OCI-LY7 (cell line): ENCODE data around the gene RBM17. TPM values are rescaled to one million over a fixed set of nuclear protein-coding genes. Genes with fewer than 3 reads are reported as not detected.
A peak's percentile ranks its signal among the peaks of the same experiment; 100 is the strongest.

Experiments
- BruUV-seq: library from RNA; stranded (reverse); fragments of 400-500 nt; replicated peaks from 2 replicates; lab custom pipeline; 2021; lab: Mats Ljungman, UMichigan
- CTCF ChIA-PET: fragments of 300-600 bp; sonication (Branson Sonifier 250); formaldehyde crosslinking; loops from one replicate; lab custom pipeline; 2022; ENCODE audit warnings: antibody characterized with exemption; ENCODE audit not compliant: unreplicated experiment; lab: Charles Lee
- POLR2A ChIA-PET: fragments of 300-600 bp; sonication (Branson Sonifier 250); formaldehyde crosslinking; loops from one replicate; lab custom pipeline; 2022; ENCODE audit warnings: antibody characterized with exemption; lab: Charles Lee
- DNase-seq: peaks from one replicate; pipeline ENCODE4 v3.0.0-alpha.2; 2015; ENCODE audit warnings: low spot score
- H2AFZ ChIP-seq: fragments of 200-600 bp; sonication (generic), shearing (Covaris generic); 2 replicates; pipeline ENCODE4 v1.6.1; 2014; ENCODE audit warnings: mild to moderate bottlenecking, antibody characterized with exemption, low read length, moderate library complexity
- H3K27ac ChIP-seq: fragments of 200-600 bp; sonication (generic); 2 replicates; pipeline ENCODE4 v1.5.1; 2014; ENCODE audit warnings: mixed run types, low read depth, mild to moderate bottlenecking, moderate library complexity, low read length, inconsistent platforms; ENCODE audit not compliant: poor library complexity, severe bottlenecking
- H3K36me3 ChIP-seq: fragments of 200-600 bp; sonication (generic); 2 replicates; pipeline ENCODE4 v1.6.1; 2014; ENCODE audit warnings: mild to moderate bottlenecking, antibody characterized with exemption, low read length, moderate library complexity, mixed read lengths; ENCODE audit not compliant: insufficient read depth
- H3K4me1 ChIP-seq: fragments of 200-600 bp; sonication (generic); 2 replicates; pipeline ENCODE4 v1.5.1; 2014; ENCODE audit warnings: mild to moderate bottlenecking, low read length; ENCODE audit not compliant: insufficient read depth, poor library complexity, severe bottlenecking
- H3K4me2 ChIP-seq: fragments of 200-600 bp; sonication (generic); 2 replicates; pipeline ENCODE4 v1.6.1; 2014; ENCODE audit warnings: mild to moderate bottlenecking, low read length
- H3K4me3 ChIP-seq: fragments of 200-600 bp; sonication (generic); 2 replicates; pipeline ENCODE4 v1.5.1; 2014; ENCODE audit warnings: mild to moderate bottlenecking, low read depth, low read length; ENCODE audit not compliant: poor library complexity, severe bottlenecking
- H3K79me2 ChIP-seq: fragments of 200-600 bp; sonication (generic); 2 replicates; pipeline ENCODE4 v1.6.1; 2016; ENCODE audit warnings: low read depth, mild to moderate bottlenecking, low read length, moderate library complexity, mixed read lengths; ENCODE audit not compliant: insufficient read depth
- H3K9me2 ChIP-seq: fragments of 200-600 bp; sonication (generic); 2 replicates; pipeline ENCODE4 v1.6.1; 2016; ENCODE audit warnings: mild to moderate bottlenecking, low read length, mixed read lengths; ENCODE audit not compliant: insufficient read depth
- H3K9me3 ChIP-seq: fragments of 200-600 bp; sonication (generic); 2 replicates; pipeline ENCODE4 v1.6.1; 2014; ENCODE audit warnings: mild to moderate bottlenecking, mixed run types, low read length, mixed read lengths
- H4K20me1 ChIP-seq: fragments of 200-600 bp; sonication (generic); 2 replicates; pipeline ENCODE4 v1.6.1; 2014; ENCODE audit warnings: mild to moderate bottlenecking, antibody characterized with exemption, low read length, moderate library complexity, mixed read lengths; ENCODE audit not compliant: insufficient read depth
- EZH2phosphoT487 ChIP-seq: fragments of 200-600 bp; sonication (generic); IDR thresholded peaks from 2 replicates; pipeline ENCODE4 v1.6.1; 2018; ENCODE audit warnings: low read depth, borderline replicate concordance, mild to moderate bottlenecking, mixed run types, antibody characterized with exemption, low read length, moderate library complexity, mixed read lengths
- intact Hi-C: fragments of 100-400 bp; cut with micrococcal nuclease; formaldehyde crosslinking; loops from one replicate; pipeline ENCODE4 v1.10.0; 2022; ENCODE audit not compliant: unreplicated experiment
- total RNA-seq, 2 experiments: library from RNA; depleted of rRNA in 1 of 2; stranded (reverse); fragments of >200 nt in 1 of 2; shearing (Covaris generic) in 1 of 2; gene quantifications; 2 replicates each; pipeline ENCODE4 v1.2.3, GENCODE V29; 2014 to 2022
- TF ChIP-seq, protein P1 (sequence below): fragments of 200-600 bp; sonication (generic); conservative IDR thresholded peaks from 2 replicates; pipeline ENCODE4 v1.5.1; 2014; ENCODE audit warnings: mild to moderate bottlenecking, antibody characterized with exemption, low read length, moderate library complexity, mixed read lengths

Gene RBM17
- total RNA-seq, 2 experiments from 2014 or later = 103 to 248 TPM

DNA sequence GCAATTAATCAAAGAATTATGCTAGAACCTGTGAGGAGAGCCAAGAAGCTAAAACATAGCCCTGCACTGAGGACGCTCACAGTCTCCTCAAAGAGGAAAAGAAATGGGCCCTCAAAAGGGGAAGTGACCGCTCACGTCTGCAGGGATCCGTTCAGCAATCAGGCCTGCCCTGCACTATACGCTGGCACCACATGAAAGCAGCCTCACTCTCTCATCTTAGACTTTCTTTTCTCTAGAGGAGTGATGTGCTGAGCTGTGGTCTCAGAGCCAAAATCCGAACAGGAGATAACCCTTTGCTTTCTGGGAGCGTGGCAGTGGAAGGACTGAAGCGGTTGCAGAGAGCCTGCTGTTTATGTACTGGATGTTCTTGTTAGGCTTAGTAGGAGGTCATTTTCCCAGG is 20.4 kb upstream of the RBM17 start:
- peak overlapping the region; percentile 69; the same call in 1 of the 2 replicates for H2AFZ ChIP-seq
- peak overlapping the region; percentile 85 for H3K4me2 ChIP-seq
- TF ChIP-seq, protein P1, sequence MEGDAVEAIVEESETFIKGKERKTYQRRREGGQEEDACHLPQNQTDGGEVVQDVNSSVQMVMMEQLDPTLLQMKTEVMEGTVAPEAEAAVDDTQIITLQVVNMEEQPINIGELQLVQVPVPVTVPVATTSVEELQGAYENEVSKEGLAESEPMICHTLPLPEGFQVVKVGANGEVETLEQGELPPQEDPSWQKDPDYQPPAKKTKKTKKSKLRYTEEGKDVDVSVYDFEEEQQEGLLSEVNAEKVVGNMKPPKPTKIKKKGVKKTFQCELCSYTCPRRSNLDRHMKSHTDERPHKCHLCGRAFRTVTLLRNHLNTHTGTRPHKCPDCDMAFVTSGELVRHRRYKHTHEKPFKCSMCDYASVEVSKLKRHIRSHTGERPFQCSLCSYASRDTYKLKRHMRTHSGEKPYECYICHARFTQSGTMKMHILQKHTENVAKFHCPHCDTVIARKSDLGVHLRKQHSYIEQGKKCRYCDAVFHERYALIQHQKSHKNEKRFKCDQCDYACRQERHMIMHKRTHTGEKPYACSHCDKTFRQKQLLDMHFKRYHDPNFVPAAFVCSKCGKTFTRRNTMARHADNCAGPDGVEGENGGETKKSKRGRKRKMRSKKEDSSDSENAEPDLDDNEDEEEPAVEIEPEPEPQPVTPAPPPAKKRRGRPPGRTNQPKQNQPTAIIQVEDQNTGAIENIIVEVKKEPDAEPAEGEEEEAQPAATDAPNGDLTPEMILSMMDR = no peak
- TF ChIP-seq EZH2phosphoT487 = no peak

DNA sequence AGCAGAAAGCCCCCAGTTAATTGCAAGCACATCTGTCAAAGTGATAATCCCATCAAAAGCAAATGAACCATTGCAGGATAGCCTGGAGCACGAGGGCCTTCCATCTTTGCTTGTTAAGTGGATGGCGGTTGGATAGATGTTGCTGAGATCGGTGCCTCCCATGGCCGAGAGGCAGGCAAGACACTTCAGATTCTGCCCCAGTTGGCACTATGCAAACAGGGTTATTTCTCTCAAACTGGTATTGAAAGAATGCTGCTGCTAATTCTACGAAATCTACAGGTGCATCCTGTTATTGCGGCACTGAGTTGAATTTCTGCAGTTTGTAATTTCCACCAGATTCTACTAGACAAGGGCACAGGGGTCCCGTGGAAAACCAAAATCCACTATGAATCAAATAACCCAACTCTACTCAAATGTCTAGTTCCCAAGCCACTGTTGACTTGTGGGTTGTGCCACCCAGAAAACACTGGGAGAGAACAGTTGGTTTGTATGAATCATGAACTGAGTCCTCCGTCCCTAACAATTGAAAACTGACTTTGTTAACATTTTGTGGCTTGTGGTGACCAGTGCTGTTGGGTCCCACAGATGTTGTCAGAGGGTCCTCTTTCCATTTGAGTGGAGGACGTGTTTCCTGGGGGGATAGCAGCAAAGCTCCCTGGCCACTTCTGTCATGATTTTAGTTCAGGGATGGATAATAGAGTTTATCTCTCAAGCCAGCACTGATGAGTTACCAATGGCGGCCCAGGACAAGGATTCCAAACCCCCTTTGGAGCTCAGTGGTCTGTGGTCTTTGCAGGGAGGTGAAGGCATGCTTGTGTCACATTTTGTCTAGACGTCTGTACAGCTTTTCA is 19.5 kb upstream of the RBM17 start:
- Histone ChIP-seq H4K20me1 (no peaks in the 10 kb centered on the region), H3K9me2 (no peaks in the 10 kb centered on the region), H3K9me3 (no peaks in the 10 kb centered on the region), H3K27ac (peak overlapping the region; percentile 98), H3K79me2 (no peaks in the 10 kb centered on the region), H3K4me2 (peak overlapping the region; percentile 85), H3K4me3 (peak overlapping the region; percentile 47), H2AFZ (peak overlapping the region; percentile 69; the same call in 1 of the 2 replicates), H3K4me1 (peaks cover 81% of the 10 kb centered on the region), H3K36me3 (no peaks in the 10 kb centered on the region)
- CTCF ChIA-PET = interaction anchor here (0.6 to 2.2 kb wide), 4 partner anchors 12 to 368 kb away, joined by 3 to 12 read pairs (median 4); no protein-coding TSS in a partner anchor
- POLR2A ChIA-PET = interaction anchor here (0.8 to 9.0 kb wide), 11 partner anchors 11 to 35 kb away, joined by 3 to 110 read pairs (median 5); no protein-coding TSS in a partner anchor
- intact Hi-C loops = loop anchor here (1.0 to 10.0 kb wide), 2 partner anchors 19 to 375 kb away; no protein-coding TSS in a partner anchor
- DNase-seq = peak; percentile 92
- TF ChIP-seq EZH2phosphoT487 = no peak
- TF ChIP-seq, protein P1 = no peak
- BruUV-seq = TSS peak; percentile 69

More for the DNA sequence above, 20.4 kb upstream of the RBM17 start:
- Histone ChIP-seq H4K20me1 (no peaks in the 10 kb centered on the region), H3K4me3 (peak overlapping the region; percentile 47), H3K4me1 (peaks cover 81% of the 10 kb centered on the region), H3K36me3 (no peaks in the 10 kb centered on the region), H3K9me2 (no peaks in the 10 kb centered on the region), H3K9me3 (no peaks in the 10 kb centered on the region), H3K27ac (peak overlapping the region; percentile 98), H3K79me2 (no peaks in the 10 kb centered on the region)
- ChIA-PET POLR2A (interaction anchor here (0.7 to 9.0 kb wide), 15 partner anchors 11 to 333 kb away, joined by 3 to 110 read pairs (median 5); no protein-coding TSS in a partner anchor), CTCF (interaction anchor here (0.5 to 2.2 kb wide), 5 partner anchors 12 to 31 kb away, joined by 3 to 12 read pairs (median 4); no protein-coding TSS in a partner anchor)
- no TSS peak for BruUV-seq
- intact Hi-C loops = loop anchor here (1.0 to 10.0 kb wide), 2 partner anchors 18 to 374 kb away; no protein-coding TSS in a partner anchor
- DNase-seq = peak; percentile 90
